Gastroesophageal sphincter (tissue), 4 donors: ENCODE measurements around the gene CDK5. TPM values are rescaled to one million over a fixed set of nuclear protein-coding genes. Genes with fewer than 3 reads are reported as not detected.

ENCODE experiments used
- ATAC-seq: fragments of 150-250 bp; one replicate; pipeline ENCODE4 v1.9.1; 2016; ENCODE audit warnings: mild to moderate bottlenecking, moderate library complexity
- H3K27ac ChIP-seq, 4 donors: fragments of 200-600 bp; sonication (generic) in 3 of 4; 1 replicate in 3 of 4; 2 replicates in 1 of 4; pipeline ENCODE4 v1.5.1; 2016 to 2019
- H3K27me3 ChIP-seq: fragments of 200-600 bp; sonication (generic); one replicate; pipeline ENCODE4 v1.5.1; 2019
- H3K36me3 ChIP-seq, 2 donors: fragments of 200-600 bp; sonication (generic); one replicate each; pipeline ENCODE4 v1.5.1; 2019; ENCODE audit warnings: control low read depth in 1 of 2
- H3K4me1 ChIP-seq, 3 donors: fragments of 200-600 bp; sonication (generic); 1 replicate in 2 of 3; 2 replicates in 1 of 3; pipeline ENCODE4 v1.5.1; 2016 to 2019; ENCODE audit warnings: control low read depth in 2 of 3
- H3K4me3 ChIP-seq, 2 donors: fragments of 200-600 bp; sonication (generic); one replicate each; pipeline ENCODE4 v1.5.1; 2019; ENCODE audit warnings: mild to moderate bottlenecking in 1 of 2, moderate library complexity in 1 of 2
- H3K9me3 ChIP-seq, 3 donors: fragments of 200-600 bp; sonication (generic); one replicate each; pipeline ENCODE4 v1.5.1; 2017 to 2019; ENCODE audit warnings: control low read depth in 2 of 3
- EP300 ChIP-seq: sonication (generic); formaldehyde crosslinking; IDR thresholded peaks from one replicate; pipeline ENCODE4 v1.6.1; 2017; ENCODE audit warnings: antibody characterized with exemption, mild to moderate bottlenecking
- POLR2A ChIP-seq, 2 donors: fragments of 450-650 bp; IDR thresholded peaks; one replicate each; pipeline ENCODE4 v1.6.1; 2017; ENCODE audit warnings: antibody characterized with exemption in 2 of 2, mild to moderate bottlenecking in 2 of 2, moderate library complexity in 1 of 2
- POLR2AphosphoS5 ChIP-seq: sonication (generic); formaldehyde crosslinking; IDR thresholded peaks from one replicate; pipeline ENCODE4 v1.6.1; 2017; ENCODE audit warnings: antibody characterized with exemption
- WGBS, 2 donors: methylation state at CpG; one replicate each; pipeline ENCODE4 v1.1.5; 2018; ENCODE audit warnings: low coverage in 1 of 2; 5-methylcytosine and 5-hydroxymethylcytosine counted together
- total RNA-seq, 4 donors: library from RNA; depleted of rRNA; stranded (reverse); fragments of >200 nt; gene quantifications; one replicate each; pipeline ENCODE4 v1.1.0, GENCODE V29; 2016
- TF ChIP-seq, protein P1 (sequence below), 4 experiments: fragments of 200-600 bp in 2 of 4; fragments of 450-650 bp in 2 of 4; sonication (generic) in 1 of 4; IDR thresholded peaks; one replicate each; pipeline ENCODE4 v1.5.1; 2017 to 2019; ENCODE audit warnings: antibody characterized with exemption in 4 of 4, mild to moderate bottlenecking in 2 of 4, moderate library complexity in 2 of 4

The CDK5 gene
- total RNA-seq, 4 donors from 2014 or later = 3.4 to 8.8 (median 6.4) TPM

- Histone ChIP-seq H3K27ac (no peak overlapping the region), H3K36me3 (peaks cover 0 to 85% of the 10 kb centered on the region in 2 donors), H3K27me3 (no peaks in the 10 kb centered on the region), H3K4me1 (peaks cover under 1 to 28% (median 12%) of the 10 kb centered on the region in 3 donors), H3K9me3 (no peaks in the 10 kb centered on the region), H3K4me3 (no peak overlapping the region)
- WGBS, 2 donors = no CpG with 5 or more reads among the region's 39 CpGs
- TF ChIP-seq EP300 = no peak
- TF ChIP-seq POLR2AphosphoS5 = no peak
- no peak for TF ChIP-seq POLR2A (IDR thresholded peaks at IDR 0.05)
- TF ChIP-seq, protein P1, sequence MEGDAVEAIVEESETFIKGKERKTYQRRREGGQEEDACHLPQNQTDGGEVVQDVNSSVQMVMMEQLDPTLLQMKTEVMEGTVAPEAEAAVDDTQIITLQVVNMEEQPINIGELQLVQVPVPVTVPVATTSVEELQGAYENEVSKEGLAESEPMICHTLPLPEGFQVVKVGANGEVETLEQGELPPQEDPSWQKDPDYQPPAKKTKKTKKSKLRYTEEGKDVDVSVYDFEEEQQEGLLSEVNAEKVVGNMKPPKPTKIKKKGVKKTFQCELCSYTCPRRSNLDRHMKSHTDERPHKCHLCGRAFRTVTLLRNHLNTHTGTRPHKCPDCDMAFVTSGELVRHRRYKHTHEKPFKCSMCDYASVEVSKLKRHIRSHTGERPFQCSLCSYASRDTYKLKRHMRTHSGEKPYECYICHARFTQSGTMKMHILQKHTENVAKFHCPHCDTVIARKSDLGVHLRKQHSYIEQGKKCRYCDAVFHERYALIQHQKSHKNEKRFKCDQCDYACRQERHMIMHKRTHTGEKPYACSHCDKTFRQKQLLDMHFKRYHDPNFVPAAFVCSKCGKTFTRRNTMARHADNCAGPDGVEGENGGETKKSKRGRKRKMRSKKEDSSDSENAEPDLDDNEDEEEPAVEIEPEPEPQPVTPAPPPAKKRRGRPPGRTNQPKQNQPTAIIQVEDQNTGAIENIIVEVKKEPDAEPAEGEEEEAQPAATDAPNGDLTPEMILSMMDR (IDR thresholded peaks at IDR 0.05) = no peak
- no peak for ATAC-seq
Observed at GRCh38 chr7:151066273-151066974, 8.7 kb upstream of the CDK5 start.

DNA sequence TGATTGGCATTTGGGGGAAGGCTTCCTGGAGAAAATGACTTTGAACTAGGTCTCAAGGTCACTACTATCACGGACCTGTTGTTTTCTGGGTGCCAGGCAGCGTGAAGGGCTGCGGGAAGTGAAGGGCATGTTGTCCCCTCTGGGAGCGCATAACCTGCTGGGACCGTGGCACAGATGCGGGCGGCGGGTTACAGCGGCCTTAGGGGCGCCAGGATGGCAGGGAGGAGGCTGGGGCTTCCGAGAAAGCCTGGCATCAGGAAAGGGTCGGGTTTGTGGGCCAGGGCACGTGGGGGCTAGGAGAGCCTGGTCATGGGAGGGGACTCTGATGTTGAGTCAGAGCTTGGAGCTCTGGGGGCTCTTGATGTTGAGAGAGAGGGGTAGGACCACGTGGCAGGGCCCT, 7.8 kb upstream of the CDK5 start:
- no peak for ATAC-seq
- H3K36me3 ChIP-seq = peaks cover 0 to 76% of the 10 kb centered on the region in 2 donors
- 85 to 88% methylated on average over 9 to 11 of the region's 14 CpGs for WGBS, 2 donors

DNA sequence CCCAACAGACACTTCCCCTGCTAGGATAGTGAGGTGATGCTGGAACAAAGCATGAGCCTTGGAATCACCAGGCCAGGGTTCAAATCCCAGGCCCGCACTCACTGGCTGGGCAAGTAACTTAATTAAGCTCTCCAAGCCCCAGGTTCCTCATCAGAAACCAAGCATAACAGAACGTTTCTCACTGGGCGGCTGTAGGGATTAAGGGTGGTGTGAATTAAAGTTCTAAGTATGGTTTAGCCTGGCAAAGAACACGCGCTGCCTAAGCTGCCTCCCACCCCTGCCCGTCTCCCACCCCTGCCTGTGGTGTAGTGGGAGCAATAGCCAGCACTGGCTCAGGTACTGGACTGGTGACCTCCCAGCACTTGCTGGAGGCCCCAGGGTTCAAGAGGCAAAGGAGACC, 7.3 kb upstream of the CDK5 start:
- H3K36me3 ChIP-seq = peaks cover 0 to 71% of the 10 kb centered on the region in 2 donors
- WGBS, 2 donors = no CpG with 5 or more reads among the region's 6 CpGs
- H3K4me1 ChIP-seq = peaks cover 3 to 42% (median 22%) of the 10 kb centered on the region in 3 donors
- ATAC-seq = no peak
- no peaks in the 10 kb centered on the region for H3K9me3 ChIP-seq
- TF ChIP-seq POLR2A (IDR thresholded peaks at IDR 0.05) (no peak), EP300 (no peak), POLR2AphosphoS5 (no peak)
- TF ChIP-seq, protein P1 (IDR thresholded peaks at IDR 0.05) = no peak
- no peak overlapping the region for H3K4me3 ChIP-seq
- H3K27me3 ChIP-seq = no peaks in the 10 kb centered on the region
- no peak overlapping the region for H3K27ac ChIP-seq

More for the DNA sequence above, 7.8 kb upstream of the CDK5 start:
- Histone ChIP-seq H3K9me3 (no peaks in the 10 kb centered on the region), H3K27me3 (no peaks in the 10 kb centered on the region), H3K4me1 (peaks cover 3 to 37% (median 22%) of the 10 kb centered on the region in 3 donors), H3K4me3 (no peak overlapping the region), H3K27ac (no peak overlapping the region)
- TF ChIP-seq POLR2A (IDR thresholded peaks at IDR 0.05) (no peak), EP300 (no peak), POLR2AphosphoS5 (no peak)
- TF ChIP-seq, protein P1 (IDR thresholded peaks at IDR 0.05) = no peak

DNA sequence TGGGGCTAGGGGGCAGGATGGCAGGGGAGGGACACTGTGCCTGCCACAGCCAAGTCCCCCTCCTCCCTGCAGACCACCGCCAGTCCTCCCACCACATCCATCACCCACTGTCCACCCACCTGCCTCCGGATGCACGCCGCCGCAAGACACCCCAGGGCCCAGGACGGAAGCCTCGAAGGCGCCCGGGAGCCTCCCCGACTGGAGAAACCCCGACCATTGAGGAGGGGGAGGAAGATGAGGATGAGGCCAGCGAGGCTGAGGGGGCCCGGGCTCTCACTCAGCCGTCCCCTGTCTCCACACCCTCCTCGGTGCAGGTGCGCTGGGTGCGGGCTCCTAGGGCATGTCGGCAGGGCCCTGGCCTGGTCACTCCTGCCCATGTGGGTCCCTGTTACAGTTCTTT, 6.8 kb upstream of the CDK5 start:
- TF ChIP-seq POLR2AphosphoS5 (no peak), EP300 (no peak), POLR2A (IDR thresholded peaks at IDR 0.05) (no peak)
- TF ChIP-seq, protein P1 (IDR thresholded peaks at IDR 0.05) = no peak
- no peaks in the 10 kb centered on the region for H3K27me3 ChIP-seq
- H3K36me3 ChIP-seq = peaks cover 0 to 65% of the 10 kb centered on the region in 2 donors
- peaks cover 3 to 43% (median 22%) of the 10 kb centered on the region in 3 donors for H3K4me1 ChIP-seq
- no peak overlapping the region for H3K27ac ChIP-seq
- no peak overlapping the region for H3K4me3 ChIP-seq
- WGBS, 2 donors = 83 to 100% methylated on average over 1 of the region's 18 CpGs
- no peak for ATAC-seq
- H3K9me3 ChIP-seq = no peaks in the 10 kb centered on the region

- TF ChIP-seq POLR2AphosphoS5 = peak; percentile 53
- TF ChIP-seq, protein P1 (IDR thresholded peaks at IDR 0.05) = no peak
- Histone ChIP-seq H3K27me3 (no peaks in the 10 kb centered on the region), H3K27ac (peak overlapping the region; percentile 19 to 99 (median 90)), H3K9me3 (no peaks in the 10 kb centered on the region), H3K4me3 (peak overlapping the region; percentile 13 to 43), H3K36me3 (peaks cover 0 to 53% of the 10 kb centered on the region in 2 donors), H3K4me1 (peaks cover 3 to 54% (median 30%) of the 10 kb centered on the region in 3 donors)
- 0% methylated on average over 1 of the region's 11 CpGs; no CpG with 5 or more reads in 1 of the 2 donors for WGBS, 2 donors
- ATAC-seq = peak; percentile 35
Observed at GRCh38 chr7:151063212-151063561, 5.5 kb upstream of the CDK5 start.
